HCT116 (cell line): ENCODE measurements around the gene SHISA8. TPM values are rescaled to one million over a fixed set of nuclear protein-coding genes. Genes with fewer than 3 reads are reported as not detected.
A peak's percentile ranks its signal among the peaks of the same experiment; 100 is the strongest.

Experiments used
- ATAC-seq: fragments of 200-7000 bp; cut with Tn5 transposase; 2 replicates; pipeline ENCODE4 v1.9.1; 2020; ENCODE audit warnings: mild to moderate bottlenecking, moderate library complexity
- BruUV-seq: library from RNA; stranded (reverse); fragments of 400-500 nt; replicated peaks from 2 replicates; lab custom pipeline; 2021; lab: Mats Ljungman, UMichigan
- CTCF ChIA-PET: fragments of 300-600 bp; sonication (Branson Sonifier 250); formaldehyde crosslinking; loops from one replicate; lab custom pipeline; 2021; ENCODE audit warnings: antibody characterized with exemption; lab: Charles Lee
- POLR2A ChIA-PET: fragments of 300-600, 350-600 bp; sonication (Branson Sonifier 250); formaldehyde crosslinking; loops from one replicate; lab custom pipeline; 2021; ENCODE audit warnings: antibody characterized with exemption; lab: Charles Lee
- RAD21 ChIA-PET, 2 experiments: fragments of 300-600 bp; sonication (Branson Sonifier 250); formaldehyde crosslinking; loops; one replicate each; lab custom pipeline; 2023; ENCODE audit warnings: low total read pairs in 2 of 2; ENCODE audit not compliant: uncharacterized antibody in 2 of 2, unreplicated experiment in 2 of 2, low non-redundant PET in 1 of 2; lab: Charles Lee
- DNase-seq: peaks from one replicate; pipeline ENCODE4 v3.0.0-alpha.2; 2010; ENCODE audit warnings: low read depth, low spot score
- H2AFZ ChIP-seq: fragments of 200-600 bp; shearing (Covaris generic), sonication (generic); 2 replicates; pipeline ENCODE4 v1.6.1; 2017; ENCODE audit warnings: low read depth, mixed run types, mixed read lengths, antibody characterized with exemption, low read length; ENCODE audit not compliant: poor library complexity, severe bottlenecking
- H3K27ac ChIP-seq: 2 replicates; pipeline ENCODE4 v1.5.1; 2012; ENCODE audit warnings: low read depth, low read length
- H3K27me3 ChIP-seq: fragments of 200-600 bp; sonication (generic); 2 replicates; pipeline ENCODE4 v1.6.1; 2016; ENCODE audit warnings: mixed run types, low read length, mixed read lengths; ENCODE audit not compliant: insufficient read depth
- H3K36me3 ChIP-seq, 2 experiments: fragments of 200-500 bp in 1 of 2; fragments of 200-600 bp in 1 of 2; sonication (Bioruptor generic) in 1 of 2; sonication (generic) in 1 of 2; 2 replicates each; pipeline versions ENCODE4 v1.5.1 to v1.6.1; 2014 to 2016; ENCODE audit warnings: low read length in 2 of 2, inconsistent platforms in 1 of 2, mixed read lengths in 1 of 2, mixed run types in 1 of 2; ENCODE audit not compliant: insufficient read depth in 2 of 2, control insufficient read depth in 1 of 2
- H3K4me1 ChIP-seq, 2 experiments: fragments of 200-600 bp in 1 of 2; sonication (generic) in 1 of 2; 2 replicates each; pipeline versions ENCODE4 v1.5.1 to v1.6.1; 2012 to 2017; ENCODE audit warnings: low read length in 2 of 2, inconsistent platforms in 1 of 2, mild to moderate bottlenecking in 1 of 2, mixed read lengths in 1 of 2, mixed run types in 1 of 2, moderate library complexity in 1 of 2; ENCODE audit not compliant: insufficient read depth in 2 of 2, control insufficient read depth in 1 of 2
- H3K4me2 ChIP-seq: fragments of 200-600 bp; sonication (generic); 2 replicates; pipeline ENCODE4 v1.6.1; 2017; ENCODE audit warnings: mixed run types, low read length, mixed read lengths
- H3K4me3 ChIP-seq, 2 experiments: fragments of 200-600 bp in 1 of 2; sonication (generic) in 1 of 2; replicated peaks in 1 of 2; 2 replicates each; pipeline ENCODE4 v1.5.1; 2011 to 2016; ENCODE audit warnings: low read length in 2 of 2, control low read depth in 1 of 2, low read depth in 1 of 2, mild to moderate bottlenecking in 1 of 2, mixed read lengths in 1 of 2, mixed run types in 1 of 2
- H3K79me2 ChIP-seq: fragments of 200-600 bp; sonication (generic); 2 replicates; pipeline ENCODE4 v1.6.1; 2017; ENCODE audit warnings: mild to moderate bottlenecking, mixed run types, low read length, moderate library complexity, mixed read lengths; ENCODE audit not compliant: insufficient read depth
- H3K9ac ChIP-seq: fragments of 200-600 bp; sonication (generic); 2 replicates; pipeline ENCODE4 v1.6.1; 2016; ENCODE audit warnings: low read length, mixed read lengths
- H3K9me2 ChIP-seq: fragments of 200-600 bp; sonication (generic), shearing (Covaris generic); 2 replicates; pipeline ENCODE4 v1.6.1; 2017; ENCODE audit warnings: mixed run types, mild to moderate bottlenecking, moderate library complexity; ENCODE audit not compliant: insufficient read depth
- H3K9me3 ChIP-seq, 2 experiments: fragments of 200-500 bp in 1 of 2; fragments of 200-600 bp in 1 of 2; sonication (Bioruptor generic) in 1 of 2; sonication (generic) in 1 of 2; 2 replicates each; pipeline ENCODE4 v1.6.1; 2014 to 2017; ENCODE audit warnings: low read length in 2 of 2, mixed read lengths in 2 of 2, inconsistent platforms in 1 of 2, low read depth in 1 of 2, mild to moderate bottlenecking in 1 of 2, mixed run types in 1 of 2, moderate library complexity in 1 of 2; ENCODE audit not compliant: control insufficient read depth in 1 of 2, insufficient read depth in 1 of 2
- H4K20me1 ChIP-seq: fragments of 200-600 bp; sonication (generic), shearing (Covaris generic); 2 replicates; pipeline ENCODE4 v1.6.1; 2017; ENCODE audit warnings: mixed run types, mild to moderate bottlenecking, moderate library complexity; ENCODE audit not compliant: insufficient read depth
- CEBPB ChIP-seq: IDR thresholded peaks from 2 replicates; pipeline ENCODE4 v1.6.1; 2012; ENCODE audit warnings: low read depth
- ELF1 ChIP-seq: IDR thresholded peaks from 2 replicates; pipeline ENCODE4 v1.6.1; 2012; ENCODE audit warnings: low read depth, borderline replicate concordance
- EZH2phosphoT487 ChIP-seq: fragments of 200-600 bp; IDR thresholded peaks from 2 replicates; pipeline ENCODE4 v1.6.1; 2018; ENCODE audit warnings: antibody characterized with exemption, borderline replicate concordance
- JUND ChIP-seq: IDR thresholded peaks from 2 replicates; pipeline ENCODE4 v1.6.1; 2012
- MAX ChIP-seq: IDR thresholded peaks from 2 replicates; pipeline ENCODE4 v1.6.1; 2012
- TCF7L2 ChIP-seq: IDR thresholded peaks from 2 replicates; pipeline ENCODE4 v1.7.0; 2011; ENCODE audit warnings: borderline replicate concordance, inconsistent platforms; ENCODE audit not compliant: insufficient read depth, insufficient read length; ENCODE audit errors: extremely low read depth
- ZFX ChIP-seq: fragments of 450-650 bp; IDR thresholded peaks from 2 replicates; pipeline ENCODE4 v1.6.1; 2017
- ZNF274 ChIP-seq: fragments of 200-500 bp; sonication (Bioruptor generic); IDR thresholded peaks from 2 replicates; pipeline ENCODE4 v1.6.1; 2014; ENCODE audit warnings: mild to moderate bottlenecking, low read depth, low read length, inconsistent platforms
- intact Hi-C: fragments of 100-400 bp; cut with micrococcal nuclease; formaldehyde crosslinking; loops from 2 replicates; pipeline ENCODE4 v1.10.0; 2022
- total RNA-seq: library from RNA; stranded (reverse); gene quantifications from one replicate; pipeline ENCODE4 v1.2.1, GENCODE V29; 2021; ENCODE audit not compliant: unreplicated experiment
- TF ChIP-seq, protein P1 (sequence below): IDR thresholded peaks from 2 replicates; pipeline ENCODE4 v1.6.1; 2011; ENCODE audit warnings: mild to moderate bottlenecking, low read length, moderate library complexity; ENCODE audit not compliant: insufficient replicate concordance; ENCODE audit errors: extremely low read depth

The SHISA8 gene
- total RNA-seq, 1 experiment from 2014 or later = 13.9 TPM

- Histone ChIP-seq H3K9me2 (no peaks in the 10 kb centered on the region), H3K9me3 (no peaks in the 10 kb centered on the region), H3K27me3 (no peaks in the 10 kb centered on the region), H3K36me3 (no peaks in the 10 kb centered on the region), H3K27ac (no peak overlapping the region), H3K4me2 (no peak overlapping the region), H4K20me1 (no peaks in the 10 kb centered on the region), H3K4me1 (peaks cover 2 to 7% of the 10 kb centered on the region in 2 experiments; a peak in 1 of 4 replicates), H3K79me2 (no peaks in the 10 kb centered on the region), H3K9ac (no peak overlapping the region), H3K4me3 (no peak overlapping the region), H2AFZ (no peak overlapping the region)
- ChIA-PET CTCF (no interaction called here), RAD21 (no interaction called here), POLR2A (no interaction called here)
- TF ChIP-seq ZFX = no peak
- TF ChIP-seq EZH2phosphoT487 = no peak
- TF ChIP-seq, protein P1, sequence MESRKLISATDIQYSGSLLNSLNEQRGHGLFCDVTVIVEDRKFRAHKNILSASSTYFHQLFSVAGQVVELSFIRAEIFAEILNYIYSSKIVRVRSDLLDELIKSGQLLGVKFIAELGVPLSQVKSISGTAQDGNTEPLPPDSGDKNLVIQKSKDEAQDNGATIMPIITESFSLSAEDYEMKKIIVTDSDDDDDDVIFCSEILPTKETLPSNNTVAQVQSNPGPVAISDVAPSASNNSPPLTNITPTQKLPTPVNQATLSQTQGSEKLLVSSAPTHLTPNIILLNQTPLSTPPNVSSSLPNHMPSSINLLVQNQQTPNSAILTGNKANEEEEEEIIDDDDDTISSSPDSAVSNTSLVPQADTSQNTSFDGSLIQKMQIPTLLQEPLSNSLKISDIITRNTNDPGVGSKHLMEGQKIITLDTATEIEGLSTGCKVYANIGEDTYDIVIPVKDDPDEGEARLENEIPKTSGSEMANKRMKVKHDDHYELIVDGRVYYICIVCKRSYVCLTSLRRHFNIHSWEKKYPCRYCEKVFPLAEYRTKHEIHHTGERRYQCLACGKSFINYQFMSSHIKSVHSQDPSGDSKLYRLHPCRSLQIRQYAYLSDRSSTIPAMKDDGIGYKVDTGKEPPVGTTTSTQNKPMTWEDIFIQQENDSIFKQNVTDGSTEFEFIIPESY = no peak
- no peak for ATAC-seq
- no TSS peak for BruUV-seq
- DNase-seq = no peak
- intact Hi-C loops = no loop called here
Observed at GRCh38 chr22:41929418-41929810, 14.5 kb upstream of the SHISA8 start.

DNA sequence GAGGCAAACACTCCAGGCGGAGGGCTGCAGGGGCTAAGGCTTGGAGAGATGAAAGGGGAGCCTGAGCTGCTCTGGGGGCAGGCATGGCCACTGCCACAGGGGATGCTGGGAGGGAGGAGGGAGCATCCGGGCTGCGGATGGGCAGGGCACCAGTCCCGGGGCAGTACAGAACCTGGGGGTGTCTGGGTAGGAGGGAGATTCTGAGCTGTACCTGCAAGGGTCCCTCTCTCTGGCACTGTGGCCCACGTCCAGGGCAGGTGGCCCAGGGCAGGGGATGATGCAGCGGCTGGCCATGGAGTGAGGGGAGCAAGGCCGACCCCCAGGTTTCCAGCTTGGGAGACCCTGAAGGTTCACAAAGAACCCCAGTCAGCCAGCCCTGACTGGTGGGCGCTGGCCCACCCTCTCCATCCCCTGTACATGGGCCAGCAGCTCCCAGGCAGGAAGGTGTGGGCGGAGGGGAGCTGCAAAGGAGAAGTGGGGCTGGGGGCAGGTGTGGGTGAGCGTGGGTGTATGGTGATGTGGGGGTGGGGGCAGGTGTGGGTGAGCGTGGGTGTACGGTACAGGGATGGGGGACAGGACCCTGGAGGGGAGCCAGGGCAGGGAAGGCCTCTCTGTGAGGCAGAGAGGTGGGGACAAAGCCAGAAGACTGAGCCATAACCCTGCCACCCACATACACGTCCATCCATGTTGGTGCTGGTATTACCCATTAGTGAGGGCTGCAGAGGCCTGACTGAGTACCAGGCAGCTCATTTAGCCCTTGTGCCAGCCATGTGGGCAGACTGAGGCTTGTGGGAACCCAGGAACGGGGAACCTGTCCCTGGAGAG lies 13.9 kb upstream of the SHISA8 start:
- Histone ChIP-seq H2AFZ (no peak overlapping the region), H3K36me3 (no peaks in the 10 kb centered on the region), H3K27ac (no peak overlapping the region), H3K9ac (no peak overlapping the region), H3K4me3 (no peak overlapping the region), H3K9me2 (no peaks in the 10 kb centered on the region), H3K4me1 (peaks cover 2 to 7% of the 10 kb centered on the region in 2 experiments; a peak in 1 of 4 replicates), H3K9me3 (no peaks in the 10 kb centered on the region), H3K27me3 (no peaks in the 10 kb centered on the region), H3K4me2 (no peak overlapping the region), H4K20me1 (no peaks in the 10 kb centered on the region), H3K79me2 (no peaks in the 10 kb centered on the region)
- ATAC-seq (peak; percentile 13; the same call in 1 of the 2 replicates), DNase-seq (no peak)
- BruUV-seq = no TSS peak
- RAD21 ChIA-PET = no interaction called here
- CTCF ChIA-PET = no interaction called here
- intact Hi-C loops = no loop called here
- no peak for TF ChIP-seq ELF1
- TF ChIP-seq ZNF274 = no peak
- no peak for TF ChIP-seq MAX
- TF ChIP-seq JUND = no peak
- no peak for TF ChIP-seq CEBPB
- no peak for TF ChIP-seq ZFX
- TF ChIP-seq TCF7L2 = no peak
- POLR2A ChIA-PET = no interaction called here
